NB4 (cell line): ENCODE data around the gene ZFP36L2.

ENCODE experiments used
- DNase-seq: peaks from one replicate; pipeline ENCODE4 v3.0.0; 2010; ENCODE audit warnings: low read depth
- H3K4me3 ChIP-seq: one replicate; pipeline ENCODE4 v1.5.1; 2011; ENCODE audit warnings: mild to moderate bottlenecking, low read depth, low read length, moderate library complexity
- CTCF ChIP-seq: IDR thresholded peaks from one replicate; pipeline ENCODE4 v1.5.1; 2012; ENCODE audit warnings: low read depth, low read length
- MYC ChIP-seq: IDR thresholded peaks from 2 replicates; pipeline ENCODE4 v1.6.1; 2011; ENCODE audit warnings: low read depth, low read length
- POLR2A ChIP-seq: IDR thresholded peaks from 2 replicates; pipeline ENCODE4 v1.6.1; 2011; ENCODE audit warnings: mild to moderate bottlenecking; ENCODE audit not compliant: insufficient read length; ENCODE audit errors: extremely low read depth
- TF ChIP-seq, protein P1 (sequence below): IDR thresholded peaks from 2 replicates; pipeline ENCODE4 v1.6.1; 2011; ENCODE audit warnings: low read depth, low read length

The ZFP36L2 gene

GRCh38 chr2:43217228-43218154, 8.9 kb downstream of the ZFP36L2 start:
- H3K4me3 ChIP-seq, result no peak overlapping the region
- TF ChIP-seq, protein P1, sequence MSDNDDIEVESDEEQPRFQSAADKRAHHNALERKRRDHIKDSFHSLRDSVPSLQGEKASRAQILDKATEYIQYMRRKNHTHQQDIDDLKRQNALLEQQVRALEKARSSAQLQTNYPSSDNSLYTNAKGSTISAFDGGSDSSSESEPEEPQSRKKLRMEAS, result peak; percentile 34; the same call in 1 of the 2 replicates
- TF ChIP-seq POLR2A, result no peak
- peak; percentile 68 for DNase-seq

- H3K4me3 ChIP-seq, result no peak overlapping the region
- no peak for DNase-seq
- TF ChIP-seq POLR2A (no peak), CTCF (no peak), MYC (no peak)
- TF ChIP-seq, protein P1, result no peak
Observed at GRCh38 chr2:43216629-43217028, 9.8 kb downstream of the ZFP36L2 start.

GRCh38 chr2:43215673-43216255, 10.6 kb downstream of the ZFP36L2 start:
- no peak for DNase-seq
- TF ChIP-seq CTCF (no peak), MYC (no peak)
- TF ChIP-seq, protein P1, result no peak
- no peak overlapping the region for H3K4me3 ChIP-seq

- DNase-seq, result no peak
- TF ChIP-seq MYC (no peak), CTCF (no peak), POLR2A (no peak)
- TF ChIP-seq, protein P1, result no peak
- H3K4me3 ChIP-seq, result no peak overlapping the region
Observed at GRCh38 chr2:43214253-43214652, 12.2 kb downstream of the ZFP36L2 start.

- no peak for TF ChIP-seq POLR2A
- no peak for TF ChIP-seq MYC
- TF ChIP-seq CTCF, result no peak
- TF ChIP-seq, protein P1, result peak; percentile 75
- H3K4me3 ChIP-seq, result no peak overlapping the region
- DNase-seq, result peak; percentile 96
Observed at GRCh38 chr2:43212931-43213330, 13.5 kb downstream of the ZFP36L2 start.

- peak; percentile 58 for DNase-seq
- no peak overlapping the region for H3K4me3 ChIP-seq
- TF ChIP-seq CTCF, result no peak
- no peak for TF ChIP-seq MYC
- TF ChIP-seq, protein P1, result no peak
- TF ChIP-seq POLR2A, result no peak
Observed at GRCh38 chr2:43212216-43212835, 14.1 kb downstream of the ZFP36L2 start.
